Peyer's patch (tissue), 4 donors: ENCODE measurements around the gene SEC24C.

ENCODE experiments used
- POLR2A ChIP-seq, 2 donors: fragments of 450-650 bp; IDR thresholded peaks; one replicate each; pipeline ENCODE4 v1.5.1; 2017; ENCODE audit warnings: antibody characterized with exemption in 2 of 2, mild to moderate bottlenecking in 2 of 2, moderate library complexity in 2 of 2
- TF ChIP-seq, protein P1 (sequence below), 6 experiments: fragments of 450-650 bp in 4 of 6; fragments of 200-600 bp in 2 of 6; sonication (generic) in 1 of 6; IDR thresholded peaks; one replicate each; pipeline ENCODE4 v1.5.1; 2017 to 2019; ENCODE audit warnings: antibody characterized with exemption in 6 of 6, mild to moderate bottlenecking in 3 of 6, moderate library complexity in 1 of 6

DNA sequence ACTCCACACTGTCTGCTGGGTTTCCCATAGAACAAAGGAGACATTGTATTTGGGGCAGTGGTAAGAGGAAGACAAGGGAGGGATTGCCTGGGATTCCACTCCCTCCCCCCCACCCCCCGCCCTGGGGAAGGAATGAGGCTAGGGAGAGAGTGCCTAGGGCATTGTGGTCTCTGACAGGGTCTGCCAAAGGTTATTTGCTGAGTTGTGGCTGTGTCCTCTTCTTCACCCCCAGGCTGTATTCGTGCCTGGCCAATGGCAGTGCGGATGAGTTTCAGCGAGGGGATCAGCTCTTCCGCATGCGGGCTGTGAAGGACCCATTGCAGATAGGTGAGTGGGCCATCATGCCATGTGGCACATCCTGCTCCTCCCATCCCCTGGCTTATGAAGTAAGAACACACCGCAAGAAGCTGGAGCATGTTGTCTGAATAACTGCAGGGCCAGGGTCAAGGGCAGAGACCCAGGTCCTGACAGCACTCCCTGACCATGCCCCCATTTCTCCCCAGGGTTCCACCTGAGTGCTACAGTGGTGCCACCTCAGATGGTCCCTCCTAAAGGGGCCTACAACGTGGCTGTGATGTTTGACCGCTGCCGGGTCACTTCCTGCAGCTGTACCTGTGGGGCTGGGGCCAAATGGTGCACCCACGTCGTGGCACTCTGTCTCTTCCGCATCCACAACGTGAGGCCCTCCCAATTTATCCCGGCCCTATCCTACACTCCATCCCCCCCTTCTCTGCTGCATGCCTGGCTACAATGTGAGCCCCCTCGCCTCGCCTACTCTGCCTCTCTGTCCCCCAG lies 44.9 kb downstream of the SEC24C start:
- TF ChIP-seq, protein P1, sequence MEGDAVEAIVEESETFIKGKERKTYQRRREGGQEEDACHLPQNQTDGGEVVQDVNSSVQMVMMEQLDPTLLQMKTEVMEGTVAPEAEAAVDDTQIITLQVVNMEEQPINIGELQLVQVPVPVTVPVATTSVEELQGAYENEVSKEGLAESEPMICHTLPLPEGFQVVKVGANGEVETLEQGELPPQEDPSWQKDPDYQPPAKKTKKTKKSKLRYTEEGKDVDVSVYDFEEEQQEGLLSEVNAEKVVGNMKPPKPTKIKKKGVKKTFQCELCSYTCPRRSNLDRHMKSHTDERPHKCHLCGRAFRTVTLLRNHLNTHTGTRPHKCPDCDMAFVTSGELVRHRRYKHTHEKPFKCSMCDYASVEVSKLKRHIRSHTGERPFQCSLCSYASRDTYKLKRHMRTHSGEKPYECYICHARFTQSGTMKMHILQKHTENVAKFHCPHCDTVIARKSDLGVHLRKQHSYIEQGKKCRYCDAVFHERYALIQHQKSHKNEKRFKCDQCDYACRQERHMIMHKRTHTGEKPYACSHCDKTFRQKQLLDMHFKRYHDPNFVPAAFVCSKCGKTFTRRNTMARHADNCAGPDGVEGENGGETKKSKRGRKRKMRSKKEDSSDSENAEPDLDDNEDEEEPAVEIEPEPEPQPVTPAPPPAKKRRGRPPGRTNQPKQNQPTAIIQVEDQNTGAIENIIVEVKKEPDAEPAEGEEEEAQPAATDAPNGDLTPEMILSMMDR (IDR thresholded peaks at IDR 0.05), result no peak
- TF ChIP-seq POLR2A (IDR thresholded peaks at IDR 0.05), result no peak
